Vagina (tissue), 2 donors: ENCODE results near the gene ZNF579. TPM values are rescaled to one million over a fixed set of nuclear protein-coding genes. Genes with fewer than 3 reads are reported as not detected.

Source experiments
- DNase-seq, 2 donors: peaks; one replicate each; pipeline ENCODE4 v3.0.0-alpha.2; 2017; ENCODE audit errors: extremely low spot score in 2 of 2
- H3K27ac ChIP-seq: fragments of 200-600 bp; sonication (generic); one replicate; pipeline ENCODE4 v1.5.1; 2019
- H3K27me3 ChIP-seq: fragments of 200-600 bp; sonication (generic); one replicate; pipeline ENCODE4 v1.5.1; 2019
- H3K36me3 ChIP-seq, 2 donors: fragments of 200-600 bp; sonication (generic); one replicate each; pipeline ENCODE4 v1.5.1; 2017 to 2019
- H3K4me1 ChIP-seq: fragments of 200-600 bp; sonication (generic); one replicate; pipeline ENCODE4 v1.5.1; 2019
- H3K4me3 ChIP-seq, 2 donors: fragments of 200-600 bp; sonication (generic); 1 replicate in 1 of 2; 2 replicates in 1 of 2; pipeline ENCODE4 v1.5.1; 2016 to 2019
- H3K9me3 ChIP-seq: fragments of 200-600 bp; sonication (generic); one replicate; pipeline ENCODE4 v1.5.1; 2019
- CTCF ChIP-seq, 3 experiments: fragments of 450-650 bp in 2 of 3; fragments of 200-600 bp in 1 of 3; sonication (generic) in 1 of 3; IDR thresholded peaks; one replicate each; pipeline ENCODE4 v1.5.1; 2017 to 2019; ENCODE audit warnings: antibody characterized with exemption in 3 of 3, mild to moderate bottlenecking in 2 of 3, moderate library complexity in 2 of 3
- POLR2A ChIP-seq, 2 donors: fragments of 450-650 bp; IDR thresholded peaks; one replicate each; pipeline ENCODE4 v1.6.1; 2017; ENCODE audit warnings: antibody characterized with exemption in 2 of 2, mild to moderate bottlenecking in 2 of 2, moderate library complexity in 2 of 2
- POLR2AphosphoS5 ChIP-seq, 2 donors: sonication (generic); formaldehyde crosslinking; IDR thresholded peaks; one replicate each; pipeline ENCODE4 v1.9.0; 2017; ENCODE audit warnings: antibody characterized with exemption in 2 of 2, mild to moderate bottlenecking in 2 of 2, low read depth in 1 of 2; ENCODE audit not compliant: insufficient read depth in 1 of 2
- intact Hi-C: fragments of 100-400 bp; cut with DNase I; formaldehyde crosslinking; loops from one replicate; pipeline ENCODE4 v1.15.1; 2023
- total RNA-seq: library from RNA; depleted of rRNA; stranded (reverse); fragments of >200 nt; gene quantifications from one replicate; pipeline ENCODE4 v1.2.3, GENCODE V29; 2016

ZNF579 gene
- total RNA-seq, 1 donor from 2014 or later = 3.2 TPM

GRCh38 chr19:55605637-55606470 is 25.2 kb upstream of the ZNF579 start, which contains the start of gene ZNF865:
Gene ZNF865, plus strand, starts transcription at chr19:55605647. Its CDS starts 7,972 bp downstream, at chr19:55613619.
- no peak for DNase-seq
- Histone ChIP-seq H3K36me3 (no peaks in the 10 kb centered on the region), H3K27ac (peak within 1 kb of the TSS; percentile 91), H3K4me1 (peaks cover 39% of the 10 kb centered on the region), H3K27me3 (no peaks in the 10 kb centered on the region), H3K4me3 (peak within 1 kb of the TSS; percentile 70 to 90), H3K9me3 (no peaks in the 10 kb centered on the region)
- TF ChIP-seq POLR2A (IDR thresholded peaks at IDR 0.05) (no peak), CTCF (IDR thresholded peaks at IDR 0.05) (peak in 2 of 3 experiments; percentile 31 to 46), POLR2AphosphoS5 (IDR thresholded peaks at IDR 0.05; ENCODE audit: insufficient read depth in 1 of 2, low read depth in 1 of 2) (peak in 1 of 2 donors; percentile 25)
- intact Hi-C loops = loop anchor here (10.0 kb wide), 1 partner anchor 201 kb away; the partner anchor contains the start of gene UBE2S

GRCh38 chr19:55605207-55605636 is 24.6 kb upstream of the ZNF579 start:
- peak in 1 of 2 donors; percentile 96 for DNase-seq
- intact Hi-C loops = loop anchor here (10.0 kb wide), 1 partner anchor 200 kb away; the partner anchor contains the start of gene UBE2S
- TF ChIP-seq POLR2A (IDR thresholded peaks at IDR 0.05) = peak in 1 of 2 donors; percentile 7
- TF ChIP-seq POLR2AphosphoS5 (IDR thresholded peaks at IDR 0.05; ENCODE audit: insufficient read depth in 1 of 2, low read depth in 1 of 2) = peak; percentile 71 to 76
- TF ChIP-seq CTCF (IDR thresholded peaks at IDR 0.05) = no peak
- H3K9me3 ChIP-seq = no peaks in the 10 kb centered on the region
- peaks cover 42% of the 10 kb centered on the region for H3K4me1 ChIP-seq
- H3K27ac ChIP-seq = peak overlapping the region; percentile 91
- H3K4me3 ChIP-seq = peak overlapping the region; percentile 70 to 90
- H3K36me3 ChIP-seq = no peaks in the 10 kb centered on the region
- H3K27me3 ChIP-seq = no peaks in the 10 kb centered on the region

- Histone ChIP-seq H3K27ac (peak overlapping the region; percentile 91), H3K27me3 (no peaks in the 10 kb centered on the region), H3K36me3 (no peaks in the 10 kb centered on the region), H3K9me3 (no peaks in the 10 kb centered on the region), H3K4me1 (peaks cover 42% of the 10 kb centered on the region), H3K4me3 (peak overlapping the region in 1 of 2 donors; percentile 70)
- TF ChIP-seq POLR2AphosphoS5 (IDR thresholded peaks at IDR 0.05; ENCODE audit: insufficient read depth in 1 of 2, low read depth in 1 of 2) (no peak), POLR2A (IDR thresholded peaks at IDR 0.05) (no peak), CTCF (IDR thresholded peaks at IDR 0.05) (no peak)
- intact Hi-C loops = loop anchor here (10.0 kb wide), 1 partner anchor 199 kb away; the partner anchor contains the start of gene UBE2S
- no peak for DNase-seq
Observed at GRCh38 chr19:55603581-55604292, 23.1 kb upstream of the ZNF579 start.

- no peak for DNase-seq
- Histone ChIP-seq H3K27me3 (no peaks in the 10 kb centered on the region), H3K4me1 (peaks cover 42% of the 10 kb centered on the region), H3K27ac (no peak overlapping the region), H3K9me3 (no peaks in the 10 kb centered on the region), H3K36me3 (no peaks in the 10 kb centered on the region), H3K4me3 (no peak overlapping the region)
- TF ChIP-seq CTCF (IDR thresholded peaks at IDR 0.05) (no peak), POLR2A (IDR thresholded peaks at IDR 0.05) (no peak), POLR2AphosphoS5 (IDR thresholded peaks at IDR 0.05; ENCODE audit: insufficient read depth in 1 of 2, low read depth in 1 of 2) (no peak)
- intact Hi-C loops = loop anchor here (10.0 kb wide), 1 partner anchor 198 kb away; the partner anchor contains the start of gene UBE2S
Observed at GRCh38 chr19:55603115-55603514, 22.5 kb upstream of the ZNF579 start.
